Prostate gland (tissue), 2 donors: ENCODE results near the gene GSTT2. TPM values are rescaled to one million over a fixed set of nuclear protein-coding genes. Genes with fewer than 3 reads are reported as not detected.
"Not testable (repeated sequence)": the region's sequence is repeated elsewhere in the genome, so short reads cannot be mapped to it uniquely, and the experiment has no call there.

Experiments
- DNase-seq: peaks from one replicate; pipeline ENCODE4 v3.0.0-alpha.2; 2019; ENCODE audit warnings: low spot score
- H3K27ac ChIP-seq, 2 donors: fragments of 200-600 bp; sonication (generic); 2 replicates each; pipeline ENCODE4 v1.5.1; 2017 to 2019
- H3K27me3 ChIP-seq: fragments of 200-600 bp; sonication (generic); replicated peaks from 2 replicates; pipeline ENCODE4 v1.5.1; 2019; ENCODE audit not compliant: insufficient read depth
- H3K36me3 ChIP-seq, 2 donors: fragments of 200-600 bp; sonication (generic); 1 replicate in 1 of 2; 2 replicates in 1 of 2; pipeline versions ENCODE4 v1.5.1 to v1.8.1; 2017 to 2019
- H3K4me1 ChIP-seq: fragments of 200-600 bp; sonication (generic); replicated peaks from 2 replicates; pipeline ENCODE4 v1.5.1; 2019
- H3K4me3 ChIP-seq, 2 donors: fragments of 200-600 bp; sonication (generic); 2 replicates each; pipeline ENCODE4 v1.5.1; 2017 to 2019
- H3K9me3 ChIP-seq: fragments of 200-600 bp; sonication (generic); 2 replicates; pipeline ENCODE4 v1.5.1; 2017
- POLR2A ChIP-seq: fragments of 450-650 bp; IDR thresholded peaks from one replicate; pipeline ENCODE4 v1.6.1; 2016; ENCODE audit warnings: antibody characterized with exemption, mild to moderate bottlenecking
- POLR2AphosphoS5 ChIP-seq: sonication (generic); formaldehyde crosslinking; IDR thresholded peaks from one replicate; pipeline ENCODE4 v1.6.1; 2017; ENCODE audit warnings: antibody characterized with exemption
- WGBS: methylation state at CpG from one replicate; pipeline ENCODE4 v1.1.5; 2018; 5-methylcytosine and 5-hydroxymethylcytosine counted together
- intact Hi-C: fragments of 100-400 bp; cut with DNase I; formaldehyde crosslinking; loops from one replicate; pipeline ENCODE4 v1.14.2; 2022
- total RNA-seq, 2 donors: library from RNA; depleted of rRNA; stranded (reverse); fragments of >200 nt; gene quantifications; one replicate each; pipeline ENCODE4 v1.1.0, GENCODE V29; 2016
- TF ChIP-seq, protein P1 (sequence below), 4 experiments: fragments of 200-600 bp in 2 of 4; fragments of 450-650 bp in 2 of 4; sonication (generic) in 2 of 4; IDR thresholded peaks; 1 replicate in 3 of 4; 2 replicates in 1 of 4; pipeline ENCODE4 v1.5.1; 2016 to 2019; ENCODE audit warnings: antibody characterized with exemption in 4 of 4, mild to moderate bottlenecking in 2 of 4, moderate library complexity in 2 of 4

GSTT2 gene
- not detected for total RNA-seq

DNA sequence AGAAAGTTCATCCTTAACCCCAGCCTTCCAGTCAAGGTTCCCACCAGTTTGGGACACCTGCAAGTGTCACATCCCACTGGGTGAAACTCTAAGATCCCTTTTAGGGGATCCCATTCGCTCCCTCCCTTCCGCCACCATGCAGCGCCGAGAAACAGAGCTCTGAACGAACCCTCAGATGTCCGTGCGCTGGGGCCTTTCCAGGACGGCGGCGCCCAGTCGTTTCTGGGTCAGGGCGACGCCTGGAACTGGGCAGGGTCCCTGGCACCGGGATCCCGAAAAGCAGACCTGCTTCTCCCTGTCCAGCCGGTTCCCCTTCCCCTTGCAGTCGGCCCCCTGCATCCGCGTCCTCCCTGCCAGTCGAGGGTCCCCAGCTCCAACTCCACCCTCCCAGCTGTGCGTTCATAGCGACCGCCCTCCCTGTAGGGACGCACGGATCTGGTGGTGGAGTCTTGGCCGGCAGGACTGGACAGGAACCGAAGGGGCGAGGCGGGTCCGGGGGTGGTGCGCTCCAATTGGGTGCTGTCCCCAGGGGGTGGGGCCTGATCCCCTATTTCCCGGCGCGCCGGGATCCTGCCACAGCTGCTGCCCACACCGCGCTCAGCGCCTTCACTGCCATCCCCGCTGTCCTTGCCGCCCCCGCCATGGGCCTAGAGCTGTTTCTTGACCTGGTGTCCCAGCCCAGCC is at the start of gene GSTT2:
TSS of gene GSTT2 (plus strand) at position 578 of the 684 bp plus-strand sequence.
- H3K36me3 ChIP-seq, H3K4me1 ChIP-seq, DNase-seq, intact Hi-C loops, H3K9me3 ChIP-seq, H3K27me3 ChIP-seq, H3K27ac ChIP-seq, H3K4me3 ChIP-seq: not testable (repeated sequence)
- no CpG with 5 or more reads among the region's 41 CpGs for WGBS

DNA sequence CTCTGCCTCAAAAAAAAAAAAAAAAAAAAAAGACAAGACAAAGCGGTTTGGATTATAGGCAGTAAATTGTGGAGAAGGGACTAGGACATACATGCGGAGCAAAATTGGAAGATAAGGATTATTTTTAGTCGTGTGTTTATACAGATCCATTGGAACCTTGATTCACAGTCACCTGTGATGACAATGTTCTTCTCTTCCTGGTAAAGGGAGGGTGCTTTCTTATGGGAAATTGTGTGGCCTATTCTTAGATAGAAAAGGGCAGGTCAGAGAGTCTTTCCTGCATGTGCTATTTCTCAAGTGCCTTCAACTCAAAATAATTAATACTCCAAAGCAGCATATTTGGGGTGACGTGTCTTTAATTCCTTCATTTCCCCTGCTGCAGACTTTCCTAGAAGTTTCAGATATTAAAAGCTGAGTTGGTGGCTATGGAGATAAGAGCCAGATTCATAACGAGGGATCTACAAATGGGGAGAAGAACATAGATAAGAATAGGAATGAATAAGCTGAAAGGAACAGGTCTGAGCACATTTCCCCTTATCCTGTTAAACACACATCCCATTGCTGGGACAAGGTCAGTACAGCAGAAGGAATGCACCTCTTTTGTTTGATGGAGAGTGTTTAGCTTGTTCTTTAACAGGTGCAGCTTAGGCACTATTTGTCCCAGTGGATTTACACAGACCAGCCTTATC is 41.5 kb upstream of the GSTT2 start:
- peak; percentile 56 for DNase-seq
- peak; percentile 89 for TF ChIP-seq POLR2AphosphoS5
- TF ChIP-seq, protein P1, sequence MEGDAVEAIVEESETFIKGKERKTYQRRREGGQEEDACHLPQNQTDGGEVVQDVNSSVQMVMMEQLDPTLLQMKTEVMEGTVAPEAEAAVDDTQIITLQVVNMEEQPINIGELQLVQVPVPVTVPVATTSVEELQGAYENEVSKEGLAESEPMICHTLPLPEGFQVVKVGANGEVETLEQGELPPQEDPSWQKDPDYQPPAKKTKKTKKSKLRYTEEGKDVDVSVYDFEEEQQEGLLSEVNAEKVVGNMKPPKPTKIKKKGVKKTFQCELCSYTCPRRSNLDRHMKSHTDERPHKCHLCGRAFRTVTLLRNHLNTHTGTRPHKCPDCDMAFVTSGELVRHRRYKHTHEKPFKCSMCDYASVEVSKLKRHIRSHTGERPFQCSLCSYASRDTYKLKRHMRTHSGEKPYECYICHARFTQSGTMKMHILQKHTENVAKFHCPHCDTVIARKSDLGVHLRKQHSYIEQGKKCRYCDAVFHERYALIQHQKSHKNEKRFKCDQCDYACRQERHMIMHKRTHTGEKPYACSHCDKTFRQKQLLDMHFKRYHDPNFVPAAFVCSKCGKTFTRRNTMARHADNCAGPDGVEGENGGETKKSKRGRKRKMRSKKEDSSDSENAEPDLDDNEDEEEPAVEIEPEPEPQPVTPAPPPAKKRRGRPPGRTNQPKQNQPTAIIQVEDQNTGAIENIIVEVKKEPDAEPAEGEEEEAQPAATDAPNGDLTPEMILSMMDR (IDR thresholded peaks at IDR 0.05) = no peak
- TF ChIP-seq POLR2A = no peak
- intact Hi-C loops = no loop called here
- Histone ChIP-seq H3K27ac (peak overlapping the region in 1 of 2 donors; percentile 62), H3K36me3 (no peaks in the 10 kb centered on the region), H3K4me1 (no peaks in the 10 kb centered on the region), H3K4me3 (no peak overlapping the region), H3K27me3 (no peaks in the 10 kb centered on the region), H3K9me3 (no peaks in the 10 kb centered on the region)
- 50% methylated on average over 5 of the region's 5 CpGs for WGBS

DNA sequence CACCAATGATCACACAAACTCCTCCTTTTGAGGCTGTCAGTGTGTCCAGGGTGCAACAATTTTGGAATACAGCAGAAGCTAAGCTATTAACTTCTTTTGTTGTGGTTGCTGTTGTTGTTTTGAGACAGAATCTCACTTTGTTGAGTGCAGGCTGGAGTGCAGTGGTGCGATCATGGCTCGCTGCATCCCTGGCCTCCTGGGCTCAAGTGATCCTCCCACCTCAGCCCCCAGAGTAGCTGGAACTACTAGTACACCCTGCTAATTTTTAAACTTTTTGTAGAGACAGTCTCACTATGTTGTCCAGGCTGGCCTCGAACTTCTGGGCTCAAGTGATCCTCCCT is 40.9 kb upstream of the GSTT2 start:
- no peak for DNase-seq
- peak overlapping the region in 1 of 2 donors; percentile 62 for H3K27ac ChIP-seq
- H3K27me3 ChIP-seq = no peaks in the 10 kb centered on the region
- TF ChIP-seq, protein P1 (IDR thresholded peaks at IDR 0.05) = no peak
- TF ChIP-seq POLR2AphosphoS5 = no peak
- TF ChIP-seq POLR2A = no peak
- no peaks in the 10 kb centered on the region for H3K9me3 ChIP-seq
- no peaks in the 10 kb centered on the region for H3K36me3 ChIP-seq
- no peak overlapping the region for H3K4me3 ChIP-seq
- H3K4me1 ChIP-seq = no peaks in the 10 kb centered on the region
- WGBS = 55% methylated on average over 3 of the region's 3 CpGs
- intact Hi-C loops = no loop called here

DNA sequence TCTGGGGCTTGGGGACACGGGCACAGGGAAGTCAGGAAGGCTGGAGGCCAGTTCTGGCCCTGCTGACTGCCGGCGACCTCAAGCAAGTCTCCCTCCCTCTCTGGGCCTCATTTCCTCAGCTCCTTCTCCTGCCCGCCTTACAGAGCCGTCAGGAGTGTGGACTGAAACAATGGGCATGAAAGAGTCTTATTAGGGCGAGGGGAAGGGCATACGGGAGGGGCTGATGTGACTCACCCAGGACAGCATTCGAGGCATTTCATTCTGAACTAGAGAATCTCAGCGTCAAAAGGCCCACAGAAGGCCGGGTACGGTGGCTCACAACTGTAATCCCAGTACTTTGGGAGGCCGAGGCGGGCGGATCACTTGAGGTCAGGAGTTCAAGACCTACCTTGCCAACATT is 39.8 kb upstream of the GSTT2 start:
- WGBS = 59% methylated on average over 6 of the region's 14 CpGs
- H3K9me3 ChIP-seq, intact Hi-C loops, H3K36me3 ChIP-seq, H3K4me3 ChIP-seq, H3K27me3 ChIP-seq, DNase-seq, H3K4me1 ChIP-seq, H3K27ac ChIP-seq: not testable (repeated sequence)

DNA sequence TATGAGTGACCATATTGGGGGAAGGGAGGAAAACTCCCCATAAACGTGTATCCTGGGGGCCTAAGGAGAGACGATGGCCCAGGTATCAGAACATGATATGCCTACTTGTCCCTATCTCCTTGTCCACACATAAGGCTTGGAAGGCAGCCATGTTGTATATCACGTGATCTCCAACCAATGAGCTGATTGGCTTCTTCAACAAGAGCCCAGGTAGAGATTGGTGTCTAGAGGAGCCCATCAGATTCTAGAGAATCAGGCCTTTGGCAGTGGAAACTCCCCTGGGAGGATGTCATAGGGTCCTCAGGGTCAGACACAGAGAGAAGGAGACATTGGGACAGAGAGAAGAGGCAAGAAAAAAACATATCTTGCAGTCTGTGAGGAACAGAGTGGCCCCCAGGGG is 32.5 kb upstream of the GSTT2 start:
- H3K4me3 ChIP-seq, H3K4me1 ChIP-seq, H3K27ac ChIP-seq, DNase-seq, H3K9me3 ChIP-seq, H3K27me3 ChIP-seq, intact Hi-C loops, H3K36me3 ChIP-seq: not testable (repeated sequence)
- WGBS = 57% methylated on average over 3 of the region's 3 CpGs

DNA sequence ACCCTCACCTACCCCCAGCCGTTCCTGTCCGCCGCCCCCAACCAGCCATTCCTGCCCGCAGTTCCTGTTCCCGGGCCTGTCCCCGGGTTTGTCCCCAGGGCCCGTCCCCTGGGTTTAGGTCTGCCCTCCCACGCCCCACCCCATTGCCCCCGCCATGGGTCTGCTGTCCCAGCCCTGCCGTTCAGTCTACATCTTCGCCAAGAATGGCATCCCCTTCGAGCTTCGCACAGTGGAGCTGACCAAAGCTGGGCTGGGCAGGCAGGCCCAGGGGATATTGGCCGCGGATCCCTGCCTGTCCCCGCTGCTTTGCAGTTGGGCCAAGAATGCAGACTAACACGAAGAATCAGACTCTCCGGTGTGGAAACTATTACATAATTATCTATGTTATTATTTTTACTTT is 30.2 kb upstream of the GSTT2 start:
- intact Hi-C loops = loop anchor here (10.0 kb wide), 1 partner anchor 215 kb away; no protein-coding TSS in a partner anchor
- not testable (repeated sequence) for DNase-seq, H3K9me3 ChIP-seq, H3K4me3 ChIP-seq, H3K27me3 ChIP-seq, H3K36me3 ChIP-seq, H3K27ac ChIP-seq, H3K4me1 ChIP-seq
- WGBS = 84% methylated on average over 18 of the region's 18 CpGs

DNA sequence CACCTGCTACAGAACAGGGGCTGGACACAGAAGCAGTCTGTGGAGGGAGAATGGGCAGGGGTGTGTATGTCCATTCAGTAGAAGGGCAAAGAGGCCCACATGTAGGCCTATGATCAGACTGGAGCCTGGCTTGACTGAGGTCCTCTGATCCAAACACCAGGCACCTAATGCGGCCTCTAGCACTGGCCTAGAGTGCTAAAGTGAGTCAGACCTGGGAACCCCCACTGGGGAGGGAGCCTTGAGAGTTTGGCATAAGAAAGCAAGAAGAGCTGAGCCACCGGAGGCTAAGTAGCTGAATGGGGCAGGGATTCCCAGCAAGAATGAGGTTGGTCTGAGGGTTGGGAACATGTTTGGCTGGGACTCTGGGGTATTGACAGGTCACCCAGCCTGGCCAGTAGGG is 28.6 kb upstream of the GSTT2 start:
- not testable (repeated sequence) for H3K4me3 ChIP-seq, H3K36me3 ChIP-seq, H3K9me3 ChIP-seq, DNase-seq, H3K4me1 ChIP-seq, H3K27ac ChIP-seq, H3K27me3 ChIP-seq
- 85% methylated on average over 2 of the region's 2 CpGs for WGBS
- intact Hi-C loops = loop anchor here (10.0 kb wide), 1 partner anchor 213 kb away; no protein-coding TSS in a partner anchor

DNA sequence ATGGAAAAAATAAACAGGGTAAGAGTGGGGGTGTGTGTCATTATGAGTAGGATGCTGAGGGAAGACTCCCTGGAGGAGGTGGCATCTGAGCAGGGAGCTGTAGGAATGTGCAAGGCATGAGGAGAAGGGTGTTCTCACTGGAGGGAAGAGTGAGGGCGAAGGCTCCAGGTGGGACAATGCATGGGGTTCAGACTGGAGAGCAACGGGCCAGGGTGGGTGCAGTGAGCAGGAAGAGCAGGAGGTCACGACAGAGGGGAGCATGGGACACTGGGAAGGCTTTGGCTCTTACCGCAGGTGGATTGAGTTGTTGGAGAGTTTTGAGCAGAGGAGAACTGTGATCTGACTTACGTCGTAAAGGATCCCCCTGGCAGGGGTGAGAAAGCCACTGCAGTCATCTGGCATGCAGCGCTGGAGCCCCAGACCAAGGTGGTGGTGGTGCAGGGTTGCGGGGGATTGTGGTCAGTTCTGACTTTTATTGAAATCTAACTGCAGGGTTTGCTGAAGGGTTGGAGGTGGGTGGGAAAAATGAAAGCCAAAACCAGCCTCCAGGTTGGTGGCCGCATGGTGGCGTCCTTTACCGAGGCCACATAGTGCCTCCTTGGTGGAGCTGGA is 27.0 kb upstream of the GSTT2 start:
- not testable (repeated sequence) for H3K36me3 ChIP-seq, H3K27ac ChIP-seq, DNase-seq, H3K4me1 ChIP-seq, H3K9me3 ChIP-seq, H3K27me3 ChIP-seq, H3K4me3 ChIP-seq
- intact Hi-C loops = loop anchor here (10.0 kb wide), 1 partner anchor 212 kb away; no protein-coding TSS in a partner anchor
- WGBS = 65% methylated on average over 11 of the region's 11 CpGs

DNA sequence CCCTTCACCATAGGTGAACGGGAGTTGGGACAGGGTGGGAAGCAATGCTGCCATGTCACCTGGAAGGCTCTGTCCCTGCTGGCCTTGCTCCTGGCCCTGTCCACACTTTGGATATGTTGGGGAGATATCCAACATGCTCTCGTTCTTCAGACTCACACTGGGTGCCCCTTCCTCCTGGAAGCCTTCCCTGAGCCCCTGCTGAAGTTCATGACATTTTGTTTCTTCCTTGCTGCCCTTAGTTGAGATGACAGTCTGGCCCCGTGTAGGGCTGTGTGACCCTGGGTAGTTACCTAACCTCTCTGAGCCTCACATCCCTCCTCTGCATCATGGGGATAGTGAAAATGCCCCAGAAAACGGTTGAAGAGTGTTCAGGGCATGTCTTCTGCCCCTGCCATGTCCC is 26.4 kb upstream of the GSTT2 start:
- H3K27me3 ChIP-seq, DNase-seq, H3K9me3 ChIP-seq, H3K4me3 ChIP-seq, H3K4me1 ChIP-seq, H3K36me3 ChIP-seq, H3K27ac ChIP-seq: not testable (repeated sequence)
- WGBS = 67% methylated on average over 4 of the region's 4 CpGs
- intact Hi-C loops = loop anchor here (10.0 kb wide), 1 partner anchor 211 kb away; no protein-coding TSS in a partner anchor
